GM12892 (cell line): ENCODE results near the gene SPEG.

Source experiments
- POLR2A ChIP-seq: IDR thresholded peaks from 2 replicates; pipeline ENCODE4 v1.6.1; 2011; ENCODE audit warnings: low read depth, low read length, control low read depth
- POLR2AphosphoS5 ChIP-seq: IDR thresholded peaks from 2 replicates; pipeline ENCODE4 v1.6.1; 2011; ENCODE audit warnings: low read depth, low read length, control low read depth
- TAF1 ChIP-seq: IDR thresholded peaks from 2 replicates; pipeline ENCODE4 v1.6.1; 2011; ENCODE audit warnings: low read depth, mild to moderate bottlenecking, control low read depth, low read length, borderline replicate concordance

- TF ChIP-seq POLR2AphosphoS5 (no peak), POLR2A (no peak), TAF1 (no peak)
These were observed 57.9 kb downstream of the SPEG start for GRCh38 chr2:219492575-219492974.
